Ramos (cell line): ENCODE results near the gene CCPG1.

Experiments
- in situ Hi-C: fragments of 300-500 bp; cut with MboI; formaldehyde crosslinking; loops from one replicate; pipeline ENCODE4 v1.14.3; 2022; ENCODE audit warnings: low sequenced_read_pairs; ENCODE audit not compliant: unreplicated experiment

Gene CCPG1

GRCh38 chr15:55389264-55389607 lies 18.9 kb downstream of the CCPG1 start:
- in situ Hi-C loops: no loop called here

GRCh38 chr15:55387027-55387426 lies 21.1 kb downstream of the CCPG1 start:
- in situ Hi-C loops: no loop called here

GRCh38 chr15:55383687-55384086 lies 24.5 kb downstream of the CCPG1 start:
- in situ Hi-C loops: no loop called here

GRCh38 chr15:55381595-55381994 lies 26.6 kb downstream of the CCPG1 start:
- in situ Hi-C loops: no loop called here

- in situ Hi-C loops: no loop called here
Observed at GRCh38 chr15:55379095-55379494, 29.1 kb downstream of the CCPG1 start.

- in situ Hi-C loops: no loop called here
Observed at GRCh38 chr15:55372701-55373440, 35.3 kb downstream of the CCPG1 start.

- in situ Hi-C loops: no loop called here
Observed at GRCh38 chr15:55366981-55367380, 41.2 kb downstream of the CCPG1 start.

GRCh38 chr15:55362641-55363040 lies 45.5 kb downstream of the CCPG1 start:
- in situ Hi-C loops: no loop called here

GRCh38 chr15:55361048-55361447 lies 47.1 kb downstream of the CCPG1 start:
- in situ Hi-C loops: no loop called here

GRCh38 chr15:55360256-55360655 lies 47.9 kb downstream of the CCPG1 start:
- in situ Hi-C loops: no loop called here

- in situ Hi-C loops: no loop called here
Observed at GRCh38 chr15:55358471-55358870, 49.7 kb downstream of the CCPG1 start.

- in situ Hi-C loops: no loop called here
Observed at GRCh38 chr15:55357774-55358173, 50.4 kb downstream of the CCPG1 start.

- in situ Hi-C loops: no loop called here
Observed at GRCh38 chr15:55356985-55357585, 51.1 kb downstream of the CCPG1 start.

GRCh38 chr15:55353025-55353424 lies 55.1 kb downstream of the CCPG1 start:
- in situ Hi-C loops: no loop called here

GRCh38 chr15:55349282-55349681 lies 58.9 kb downstream of the CCPG1 start:
- in situ Hi-C loops: no loop called here

- in situ Hi-C loops: no loop called here
Observed at GRCh38 chr15:55348281-55348778, 59.8 kb downstream of the CCPG1 start.

- in situ Hi-C loops: no loop called here
Observed at GRCh38 chr15:55344206-55344605, 64.0 kb downstream of the CCPG1 start.

GRCh38 chr15:55343168-55343567 lies 65.0 kb downstream of the CCPG1 start:
- in situ Hi-C loops: no loop called here

GRCh38 chr15:55337160-55337559 lies 71.0 kb downstream of the CCPG1 start:
- in situ Hi-C loops: no loop called here

- in situ Hi-C loops: no loop called here
Observed at GRCh38 chr15:55334997-55335396, 73.2 kb downstream of the CCPG1 start.

GRCh38 chr15:55334371-55334770 lies 73.8 kb downstream of the CCPG1 start:
- in situ Hi-C loops: no loop called here

- in situ Hi-C loops: no loop called here
Observed at GRCh38 chr15:55327387-55327786, 80.8 kb downstream of the CCPG1 start.
